Subcutaneous abdominal adipose tissue (tissue), 5 donors: ENCODE measurements around the gene PAPPA2.

ENCODE experiments used
- H3K27ac ChIP-seq: one replicate; pipeline ENCODE4 v1.7.0; 2013; ENCODE audit warnings: low read depth, mild to moderate bottlenecking, inconsistent platforms, low read length, moderate library complexity
- H3K27me3 ChIP-seq, 5 donors: one replicate each; pipeline ENCODE4 v1.7.0; 2013; ENCODE audit warnings: low read length in 5 of 5, inconsistent platforms in 1 of 5; ENCODE audit not compliant: control insufficient read depth in 5 of 5, insufficient read depth in 4 of 5
- H3K36me3 ChIP-seq, 5 donors: one replicate each; pipeline ENCODE4 v1.7.0; 2013; ENCODE audit warnings: low read length in 5 of 5; ENCODE audit not compliant: control insufficient read depth in 5 of 5, insufficient read depth in 5 of 5
- H3K4me1 ChIP-seq, 5 donors: one replicate each; pipeline ENCODE4 v1.7.0; 2013; ENCODE audit warnings: low read length in 5 of 5, mild to moderate bottlenecking in 3 of 5, moderate library complexity in 1 of 5; ENCODE audit not compliant: control insufficient read depth in 5 of 5, insufficient read depth in 5 of 5
- H3K4me3 ChIP-seq, 5 donors: one replicate each; pipeline ENCODE4 v1.7.0; 2013; ENCODE audit warnings: low read length in 5 of 5, low read depth in 1 of 5
- H3K9ac ChIP-seq, 5 donors: one replicate each; pipeline ENCODE4 v1.7.0; 2013; ENCODE audit warnings: low read length in 5 of 5, mild to moderate bottlenecking in 4 of 5, moderate library complexity in 3 of 5
- H3K9me3 ChIP-seq, 5 donors: one replicate each; pipeline ENCODE4 v1.7.0; 2013; ENCODE audit warnings: low read length in 5 of 5; ENCODE audit not compliant: control insufficient read depth in 5 of 5
- donor health status: healthy.
- donor health status: healthy.
- donor health status: healthy.
- donor health status: healthy.
- donor health status: healthy.

The PAPPA2 gene

DNA sequence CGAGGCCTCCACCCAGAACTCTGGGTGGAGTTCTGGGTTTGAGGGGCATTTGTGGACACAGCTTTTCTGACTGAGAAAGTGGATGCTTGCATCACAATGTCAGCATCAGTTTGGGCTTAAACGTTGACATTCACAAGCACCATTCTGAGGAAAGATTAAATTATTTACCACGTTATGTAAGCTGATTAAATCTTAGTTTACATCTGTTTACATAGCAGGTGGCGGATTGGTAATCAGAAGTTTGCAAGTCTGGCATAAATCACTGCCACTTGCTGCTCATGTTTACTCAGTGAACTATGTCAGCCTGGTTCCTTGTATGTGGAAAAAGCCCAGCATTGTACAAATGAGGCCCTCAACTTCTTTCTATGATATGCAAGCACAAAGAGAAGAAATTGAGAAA lies 310.1 kb downstream of the PAPPA2 start:
- H3K9me3 ChIP-seq, result no peaks in the 10 kb centered on the region
- H3K4me3 ChIP-seq, result no peak overlapping the region

DNA sequence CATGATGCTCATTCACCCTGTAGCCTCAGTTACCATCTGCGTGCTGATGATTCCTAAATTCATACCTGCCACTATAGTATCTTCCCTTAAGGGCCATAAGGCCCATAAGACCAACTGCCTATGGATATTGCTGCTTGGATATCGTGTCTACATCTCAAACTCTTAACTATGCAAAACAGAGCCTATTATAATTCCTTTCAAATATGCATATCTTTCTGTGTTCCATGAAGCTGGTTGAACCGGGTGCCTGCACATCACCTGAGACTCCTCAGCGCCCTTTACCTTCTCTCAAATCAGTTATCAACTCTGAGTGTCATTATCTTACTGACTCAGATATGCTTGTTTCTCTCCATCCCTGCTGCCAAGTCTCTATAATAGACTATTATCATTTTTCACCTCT lies 311.2 kb downstream of the PAPPA2 start:
- no peaks in the 10 kb centered on the region for H3K36me3 ChIP-seq
- H3K27ac ChIP-seq, result no peak overlapping the region
- no peaks in the 10 kb centered on the region for H3K27me3 ChIP-seq
- H3K4me1 ChIP-seq, result no peaks in the 10 kb centered on the region
- no peaks in the 10 kb centered on the region for H3K9me3 ChIP-seq
- no peak overlapping the region for H3K4me3 ChIP-seq
- H3K9ac ChIP-seq, result no peak overlapping the region

More for the DNA sequence above, 310.1 kb downstream of the PAPPA2 start:
- H3K27me3 ChIP-seq, result no peaks in the 10 kb centered on the region
- H3K9ac ChIP-seq, result no peak overlapping the region
- no peak overlapping the region for H3K27ac ChIP-seq
- H3K4me1 ChIP-seq, result no peaks in the 10 kb centered on the region
- no peaks in the 10 kb centered on the region for H3K36me3 ChIP-seq

DNA sequence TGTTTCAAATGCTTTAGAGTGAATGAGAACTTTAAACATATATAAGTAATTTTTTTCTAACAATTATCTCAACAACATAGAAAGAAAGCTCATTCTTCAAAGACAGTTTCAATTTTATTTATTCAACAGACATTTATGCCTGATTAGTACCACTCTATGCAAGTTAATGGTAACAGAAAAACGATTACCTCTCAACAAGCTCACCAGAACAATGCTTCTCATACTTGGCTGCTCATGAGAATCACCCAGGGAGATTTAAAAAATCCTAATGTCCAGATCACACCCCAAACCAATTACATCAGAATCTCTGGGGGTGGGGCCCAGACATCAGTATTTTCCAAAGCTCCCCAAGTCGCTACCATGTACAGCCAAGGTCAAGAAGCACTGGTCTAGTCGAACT lies 312.4 kb downstream of the PAPPA2 start:
- Histone ChIP-seq H3K9me3 (no peaks in the 10 kb centered on the region), H3K27me3 (no peaks in the 10 kb centered on the region), H3K4me1 (peaks cover 0 to 5% (median 0%) of the 10 kb centered on the region in 5 donors), H3K36me3 (no peaks in the 10 kb centered on the region), H3K27ac (no peak overlapping the region), H3K4me3 (no peak overlapping the region), H3K9ac (no peak overlapping the region)

DNA sequence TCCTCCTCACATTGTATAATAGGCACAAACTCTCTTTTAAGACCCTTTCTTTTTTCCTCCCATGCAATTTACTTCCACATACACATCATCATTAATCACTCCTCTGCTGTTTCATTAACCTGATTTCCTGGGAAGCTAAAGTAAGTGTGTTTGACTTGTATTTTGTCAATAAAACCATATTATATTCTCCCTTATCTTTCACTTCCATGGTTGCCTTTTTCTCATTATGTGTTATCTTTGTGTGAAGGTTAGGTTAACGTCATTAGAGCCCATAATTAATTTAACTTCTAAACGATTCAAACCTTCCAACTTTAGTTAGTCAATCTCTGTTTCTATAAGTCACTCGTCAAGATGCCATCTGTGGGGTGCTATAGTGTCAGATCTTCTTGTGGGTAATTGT lies 313.0 kb downstream of the PAPPA2 start:
- Histone ChIP-seq H3K36me3 (no peaks in the 10 kb centered on the region), H3K27me3 (no peaks in the 10 kb centered on the region), H3K9ac (no peak overlapping the region), H3K27ac (no peak overlapping the region), H3K4me3 (no peak overlapping the region), H3K9me3 (no peaks in the 10 kb centered on the region), H3K4me1 (peaks cover 0 to 5% (median 0%) of the 10 kb centered on the region in 5 donors)

DNA sequence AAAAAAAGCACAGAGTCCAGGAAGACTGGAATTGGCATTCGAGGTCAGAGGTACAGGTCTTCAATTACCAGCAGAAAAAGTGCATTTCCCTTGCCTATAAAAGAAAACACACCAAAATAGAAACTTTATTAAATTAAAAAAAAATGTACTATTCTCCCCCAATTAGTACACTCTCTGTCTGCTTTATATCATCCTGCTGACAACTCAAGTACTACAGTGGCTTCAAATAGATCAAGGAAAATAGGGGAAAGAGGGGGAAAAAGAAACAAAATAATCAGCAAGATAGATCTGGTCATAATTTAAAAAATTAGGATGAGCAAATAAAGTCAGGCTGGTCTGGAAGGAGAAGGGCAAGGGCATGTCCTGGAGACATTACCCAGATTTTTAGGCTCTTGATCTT lies 315.1 kb downstream of the PAPPA2 start:
- Histone ChIP-seq H3K27me3 (no peaks in the 10 kb centered on the region), H3K36me3 (no peaks in the 10 kb centered on the region), H3K9me3 (no peaks in the 10 kb centered on the region), H3K4me1 (peaks cover 0 to 5% (median 0%) of the 10 kb centered on the region in 5 donors), H3K9ac (no peak overlapping the region), H3K4me3 (no peak overlapping the region), H3K27ac (no peak overlapping the region)

DNA sequence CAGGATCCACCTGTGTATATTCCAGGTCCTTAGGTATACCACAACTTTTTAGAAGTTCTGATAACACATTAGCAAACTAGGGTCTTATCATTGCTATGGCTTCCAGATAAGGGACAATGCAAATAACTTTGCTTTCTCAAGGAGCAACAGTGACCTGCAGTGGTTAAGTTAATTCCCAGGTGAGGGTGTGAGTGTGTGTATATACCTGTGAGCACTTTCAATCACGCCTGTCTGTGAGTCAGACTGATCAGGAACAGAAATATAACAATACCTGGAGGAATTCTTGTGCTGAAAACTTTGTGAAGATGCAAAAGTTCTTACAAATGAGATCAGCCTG lies 317.0 kb downstream of the PAPPA2 start:
- H3K36me3 ChIP-seq, result no peaks in the 10 kb centered on the region
- H3K9ac ChIP-seq, result no peak overlapping the region
- no peaks in the 10 kb centered on the region for H3K9me3 ChIP-seq
- H3K27me3 ChIP-seq, result no peaks in the 10 kb centered on the region
- peaks cover 0 to 5% (median 0%) of the 10 kb centered on the region in 5 donors for H3K4me1 ChIP-seq
- no peak overlapping the region for H3K27ac ChIP-seq
- no peak overlapping the region for H3K4me3 ChIP-seq

DNA sequence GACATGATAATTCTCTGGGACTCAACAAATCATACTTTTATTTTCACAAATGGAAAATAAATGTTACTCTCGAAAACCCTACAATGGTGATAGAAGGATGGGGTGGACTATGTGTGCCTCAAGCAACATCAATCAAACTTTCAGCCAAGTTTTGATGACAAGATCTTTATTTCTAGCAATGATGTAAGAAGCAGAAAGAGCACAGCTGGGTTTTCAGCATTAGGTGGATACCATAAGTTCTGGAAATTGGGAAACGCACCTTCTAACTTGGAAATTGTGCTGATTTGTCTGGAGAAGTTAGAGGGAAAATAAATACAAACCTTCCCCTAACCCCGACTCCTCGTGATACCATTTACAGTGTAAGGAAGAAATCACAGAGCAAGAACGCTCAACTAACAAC lies 320.3 kb downstream of the PAPPA2 start:
- Histone ChIP-seq H3K4me3 (no peak overlapping the region), H3K27ac (no peak overlapping the region), H3K27me3 (no peaks in the 10 kb centered on the region), H3K36me3 (no peaks in the 10 kb centered on the region), H3K4me1 (peaks cover 0 to 16% (median 9%) of the 10 kb centered on the region in 5 donors), H3K9me3 (no peaks in the 10 kb centered on the region), H3K9ac (no peak overlapping the region)

DNA sequence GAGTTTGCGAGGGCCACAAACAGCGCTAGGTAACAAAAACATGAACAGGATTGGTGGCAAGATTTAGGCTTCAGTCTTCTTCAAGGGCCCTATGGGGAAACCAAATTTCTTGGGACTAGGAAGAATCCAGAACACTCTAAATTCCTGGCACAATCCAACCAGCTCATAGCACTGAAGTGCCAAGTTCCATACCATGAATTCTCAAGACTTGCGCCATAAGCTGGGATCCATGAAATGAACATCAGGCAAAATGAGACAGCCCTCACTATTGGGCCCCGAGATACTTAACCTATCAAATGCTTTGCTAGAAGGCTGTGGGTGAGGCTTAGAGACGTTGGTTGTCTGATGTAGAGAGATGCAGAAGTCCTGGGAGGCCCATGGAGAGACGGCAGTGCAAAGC lies 322.1 kb downstream of the PAPPA2 start:
- peaks cover 0 to 20% (median 14%) of the 10 kb centered on the region in 5 donors for H3K4me1 ChIP-seq
- H3K9me3 ChIP-seq, result no peaks in the 10 kb centered on the region
- H3K36me3 ChIP-seq, result no peaks in the 10 kb centered on the region
- H3K27ac ChIP-seq, result no peak overlapping the region
- H3K9ac ChIP-seq, result no peak overlapping the region
- no peak overlapping the region for H3K4me3 ChIP-seq
- no peaks in the 10 kb centered on the region for H3K27me3 ChIP-seq

DNA sequence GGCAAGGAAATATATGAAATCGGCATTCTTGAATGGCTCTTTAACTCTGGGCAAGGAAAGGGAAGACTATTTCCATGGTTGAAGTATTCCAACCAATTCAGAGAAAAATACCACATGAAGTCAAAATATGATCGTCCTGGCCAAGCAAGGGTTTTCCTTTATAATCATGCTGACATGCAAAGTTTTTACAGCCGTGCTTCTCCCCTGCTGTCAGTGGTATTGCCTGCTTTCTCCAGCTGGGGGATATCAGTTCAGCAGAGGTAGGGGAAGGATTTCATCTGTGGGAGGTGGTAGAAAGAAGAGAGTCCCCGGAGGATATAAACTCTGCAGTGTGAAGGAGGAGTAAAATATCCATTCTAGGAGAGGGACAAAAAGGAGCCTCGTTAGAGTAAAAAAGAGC lies 322.8 kb downstream of the PAPPA2 start:
- Histone ChIP-seq H3K9me3 (no peaks in the 10 kb centered on the region), H3K9ac (no peak overlapping the region), H3K27me3 (no peaks in the 10 kb centered on the region), H3K27ac (no peak overlapping the region), H3K4me1 (peaks cover 0 to 27% (median 14%) of the 10 kb centered on the region in 5 donors), H3K4me3 (no peak overlapping the region), H3K36me3 (no peaks in the 10 kb centered on the region)

DNA sequence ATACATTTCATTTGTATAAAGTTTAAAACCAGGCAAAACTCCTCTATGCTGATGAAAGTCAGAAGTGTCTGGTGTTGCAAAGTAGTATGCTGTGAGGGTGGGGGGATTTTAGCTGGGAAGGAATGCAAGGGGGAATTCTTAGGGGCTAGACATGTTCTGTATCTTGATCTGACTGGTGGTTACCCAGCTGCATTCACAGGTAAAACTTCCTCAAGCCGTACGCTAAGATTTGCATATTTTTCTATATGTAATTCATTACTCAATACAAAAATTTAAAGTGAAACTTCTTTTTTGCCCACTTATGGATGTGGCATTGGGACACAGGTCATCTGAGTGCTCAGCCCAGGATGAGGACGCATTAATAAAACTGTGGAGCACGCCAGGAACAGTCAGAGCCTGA lies 323.3 kb downstream of the PAPPA2 start:
- Histone ChIP-seq H3K4me1 (peaks cover 0 to 28% (median 14%) of the 10 kb centered on the region in 5 donors), H3K36me3 (no peaks in the 10 kb centered on the region), H3K9ac (no peak overlapping the region), H3K4me3 (no peak overlapping the region), H3K27me3 (no peaks in the 10 kb centered on the region), H3K9me3 (no peaks in the 10 kb centered on the region), H3K27ac (no peak overlapping the region)

DNA sequence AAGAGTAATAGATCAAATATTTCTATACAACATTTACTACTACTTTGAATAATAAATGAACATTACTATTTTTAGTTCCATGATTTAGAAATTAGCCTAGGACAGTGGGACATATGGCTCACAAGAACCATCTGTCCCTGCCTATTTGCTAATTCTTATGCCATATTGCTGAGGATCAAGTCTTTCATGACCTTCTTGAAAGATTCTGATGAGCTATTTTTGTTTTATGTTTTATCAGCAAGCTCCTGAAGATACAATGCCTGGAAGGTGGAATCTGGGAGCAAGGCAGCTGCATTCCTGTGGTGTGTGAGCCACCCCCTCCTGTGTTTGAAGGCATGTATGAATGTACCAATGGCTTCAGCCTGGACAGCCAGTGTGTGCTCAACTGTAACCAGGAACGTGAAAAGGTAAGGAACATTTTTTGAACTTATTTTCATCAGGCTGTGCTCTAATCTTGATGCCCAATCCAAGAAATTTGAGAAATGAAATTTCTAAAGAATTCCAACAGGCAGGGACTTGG lies 326.7 kb downstream of the PAPPA2 start:
- H3K27ac ChIP-seq, result no peak overlapping the region
- H3K4me3 ChIP-seq, result no peak overlapping the region
- H3K27me3 ChIP-seq, result no peaks in the 10 kb centered on the region
- H3K4me1 ChIP-seq, result peaks cover 0 to 28% (median 14%) of the 10 kb centered on the region in 5 donors
- H3K9me3 ChIP-seq, result no peaks in the 10 kb centered on the region
- H3K36me3 ChIP-seq, result no peaks in the 10 kb centered on the region
- no peak overlapping the region for H3K9ac ChIP-seq
